ENCODE measurements around the gene RENBP. TPM values are rescaled to one million over a fixed set of nuclear protein-coding genes. Genes with fewer than 3 reads are reported as not detected.

RENBP gene
- total RNA-seq, 2 experiments from 2014 or later, result 8.6 to 9.3 TPM

GRCh38 chrX:153969904-153970356, 25.5 kb upstream of the RENBP start:
- Histone ChIP-seq H3K27ac (ENCODE audit: low read depth in 1 of 2, low read length in 2 of 2) (peak overlapping the region; percentile 41 to 48), H3K4me3 (ENCODE audit: low read length) (peak overlapping the region; percentile 96), H3K36me3 (ENCODE audit: insufficient read depth, low read length) (no peaks in the 10 kb centered on the region), H3K4me1 (ENCODE audit: insufficient read depth, low read length) (peaks cover 68% of the 10 kb centered on the region), H3K27me3 (ENCODE audit: control insufficient read depth in 1 of 2, insufficient read depth in 2 of 2, low read length in 2 of 2) (no peaks in the 10 kb centered on the region), H3K9me3 (ENCODE audit: control insufficient read depth in 1 of 2, insufficient read depth in 1 of 2, low read length in 2 of 2) (no peaks in the 10 kb centered on the region)
- ChIA-PET POLR2A (interaction anchor here (1.1 to 6.6 kb wide), 6 partner anchors 11 to 578 kb away, joined by 3 to 163 read pairs (median 8); partner anchors contain the start of genes ARHGAP4, IDH3G, IKBKG and SSR4), CTCF (interaction anchor here (1.7 to 2.0 kb wide), 2 partner anchors 11 to 23 kb away, joined by 5 to 7 read pairs; no protein-coding TSS in a partner anchor)
- Mint-ChIP-seq H3K4me1 (ENCODE audit: low read depth) (peaks cover 47% of the 10 kb centered on the region), H3K4me3 (peak overlapping the region; percentile 96), H3K27me3 (no peaks in the 10 kb centered on the region), H3K36me3 (ENCODE audit: low read depth) (peaks cover 32% of the 10 kb centered on the region), H3K9me3 (no peaks in the 10 kb centered on the region), H3K27ac (peak overlapping the region; percentile 98)
- ATAC-seq (ENCODE audit: poor library complexity) (no peak), DNase-seq (peak in 2 of 14 experiments; percentile 29 to 50)
- TF ChIP-seq CTCF (IDR thresholded peaks at IDR 0.05), result no peak
- intact Hi-C loops (cut with DNase I, micrococcal nuclease), result loop anchor here (2.0 to 5.0 kb wide), 4 partner anchors 15 to 401 kb away; partner anchors contain the start of gene MECP2 (in 1 of the 2)

GRCh38 chrX:153969125-153969903, 24.9 kb upstream of the RENBP start:
- peaks cover 32% of the 10 kb centered on the region for H3K36me3 Mint-ChIP-seq (ENCODE audit: low read depth)
- ATAC-seq (ENCODE audit: poor library complexity) (no peak), DNase-seq (peak in 2 of 14 experiments; percentile 24 to 40)
- intact Hi-C loops (cut with DNase I, micrococcal nuclease), result loop anchor here (2.0 to 5.0 kb wide), 3 partner anchors 15 to 128 kb away; partner anchors contain the start of gene MECP2 (in 1 of the 2)
- POLR2A ChIA-PET, result interaction anchor here (0.9 to 6.6 kb wide), 5 partner anchors 17 to 578 kb away, joined by 3 to 163 read pairs (median 4); partner anchors contain the start of genes ARHGAP4 and IKBKG
- H3K27me3 ChIP-seq (ENCODE audit: control insufficient read depth in 1 of 2, insufficient read depth in 2 of 2, low read length in 2 of 2), result no peaks in the 10 kb centered on the region
- peak overlapping the region; percentile 96 for H3K4me3 Mint-ChIP-seq
- H3K9me3 ChIP-seq (ENCODE audit: control insufficient read depth in 1 of 2, insufficient read depth in 1 of 2, low read length in 2 of 2), result no peaks in the 10 kb centered on the region
- H3K27me3 Mint-ChIP-seq, result no peaks in the 10 kb centered on the region
- peak overlapping the region; percentile 96 for H3K4me3 ChIP-seq (ENCODE audit: low read length)
- peaks cover 41% of the 10 kb centered on the region for H3K4me1 Mint-ChIP-seq (ENCODE audit: low read depth)
- CTCF ChIA-PET, result interaction anchor here (0.8 to 2.0 kb wide), 5 partner anchors 12 to 48 kb away, joined by 3 to 7 read pairs (median 5); no protein-coding TSS in a partner anchor
- H3K27ac ChIP-seq (ENCODE audit: low read depth in 1 of 2, low read length in 2 of 2), result peak overlapping the region; percentile 41 to 48
- H3K9me3 Mint-ChIP-seq, result no peaks in the 10 kb centered on the region
- H3K36me3 ChIP-seq (ENCODE audit: insufficient read depth, low read length), result peaks cover 2% of the 10 kb centered on the region
- peak overlapping the region; percentile 98 for H3K27ac Mint-ChIP-seq
- no peak for TF ChIP-seq CTCF (IDR thresholded peaks at IDR 0.05)
- peaks cover 68% of the 10 kb centered on the region for H3K4me1 ChIP-seq (ENCODE audit: insufficient read depth, low read length)

- DNase-seq (peak in 12 of 14 experiments; percentile 21 to 76 (median 52)), ATAC-seq (ENCODE audit: poor library complexity) (no peak)
- Histone ChIP-seq H3K27ac (ENCODE audit: low read depth in 1 of 2, low read length in 2 of 2) (peak overlapping the region; percentile 8 to 9), H3K4me1 (ENCODE audit: insufficient read depth, low read length) (peaks cover 64% of the 10 kb centered on the region), H3K36me3 (ENCODE audit: insufficient read depth, low read length) (peaks cover 8% of the 10 kb centered on the region), H3K9me3 (ENCODE audit: control insufficient read depth in 1 of 2, insufficient read depth in 1 of 2, low read length in 2 of 2) (no peaks in the 10 kb centered on the region), H3K27me3 (ENCODE audit: control insufficient read depth in 1 of 2, insufficient read depth in 2 of 2, low read length in 2 of 2) (no peaks in the 10 kb centered on the region), H3K4me3 (ENCODE audit: low read length) (peak overlapping the region; percentile 96)
- peak overlapping the region; percentile 98 for H3K27ac Mint-ChIP-seq
- peaks cover 32% of the 10 kb centered on the region for H3K36me3 Mint-ChIP-seq (ENCODE audit: low read depth)
- no peaks in the 10 kb centered on the region for H3K27me3 Mint-ChIP-seq
- no peaks in the 10 kb centered on the region for H3K9me3 Mint-ChIP-seq
- H3K4me1 Mint-ChIP-seq (ENCODE audit: low read depth), result peaks cover 37% of the 10 kb centered on the region
- H3K4me3 Mint-ChIP-seq, result peak overlapping the region; percentile 96
- TF ChIP-seq CTCF (IDR thresholded peaks at IDR 0.05), result no peak
- ChIA-PET POLR2A (interaction anchor here (0.9 to 6.6 kb wide), 7 partner anchors 16 to 579 kb away, joined by 3 to 163 read pairs (median 5); partner anchors contain the start of genes ARHGAP4, IKBKG and IRAK1), CTCF (interaction anchor here (0.8 to 2.0 kb wide), 5 partner anchors 12 to 48 kb away, joined by 3 to 7 read pairs (median 5); no protein-coding TSS in a partner anchor)
- intact Hi-C loops (cut with DNase I, micrococcal nuclease), result loop anchor here (2.0 to 5.0 kb wide), 3 partner anchors 16 to 129 kb away; partner anchors contain the start of gene MECP2 (in 1 of the 2)
These were observed 24.3 kb upstream of the RENBP start for GRCh38 chrX:153968754-153969124.

Measured in CD4-positive, alpha-beta T cell (primary cell).